ENCODE measurements around the gene ANXA11. TPM values are rescaled to one million over a fixed set of nuclear protein-coding genes. Genes with fewer than 3 reads are reported as not detected.

The ANXA11 gene
- total RNA-seq, 1 experiment from 2014 or later = 181 TPM

DNA sequence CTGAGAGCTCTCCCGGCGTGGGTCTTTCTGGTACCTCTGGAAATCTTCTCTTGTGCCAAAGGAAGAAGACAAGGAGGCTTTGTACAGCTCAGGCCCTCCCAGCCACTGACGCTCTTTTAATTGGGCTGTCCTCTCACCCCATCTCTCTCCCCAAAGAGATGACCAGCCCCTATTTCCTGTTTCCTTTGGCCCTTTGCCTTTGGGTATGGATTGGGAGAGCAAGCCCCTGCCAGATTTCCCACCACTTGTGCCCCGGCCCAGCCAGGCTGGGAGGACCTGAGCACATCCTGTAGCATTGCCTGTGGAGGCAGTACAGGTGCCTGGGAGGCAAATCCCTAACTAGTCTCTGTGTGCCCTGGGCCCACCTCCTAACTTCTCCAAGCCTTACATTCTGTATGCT is 78.5 kb downstream of the ANXA11 start:
- Histone ChIP-seq H4K20me1 (ENCODE audit: insufficient read depth) (no peaks in the 10 kb centered on the region), H3K4me1 (ENCODE audit: control insufficient read depth in 1 of 2, insufficient read depth in 2 of 2, low read length in 2 of 2) (peaks cover 0 to 5% of the 10 kb centered on the region in 2 experiments; a peak in 1 of 4 replicates), H3K9me2 (ENCODE audit: insufficient read depth) (no peaks in the 10 kb centered on the region), H3K9me3 (ENCODE audit: control insufficient read depth in 1 of 2, insufficient read depth in 1 of 2, low read depth in 1 of 2, low read length in 2 of 2) (no peaks in the 10 kb centered on the region), H3K27ac (ENCODE audit: low read depth, low read length) (no peak overlapping the region), H3K79me2 (ENCODE audit: insufficient read depth, low read length) (no peaks in the 10 kb centered on the region), H3K9ac (ENCODE audit: low read length) (no peak overlapping the region), H2AFZ (ENCODE audit: low read depth, low read length, poor library complexity, severe bottlenecking) (no peak overlapping the region), H3K27me3 (ENCODE audit: insufficient read depth, low read length) (no peaks in the 10 kb centered on the region), H3K4me2 (ENCODE audit: low read length) (no peak overlapping the region), H3K4me3 (replicated peaks in 1 of 2; ENCODE audit: low read depth in 1 of 2, low read length in 2 of 2) (no peak overlapping the region), H3K36me3 (ENCODE audit: control insufficient read depth in 1 of 2, insufficient read depth in 2 of 2, low read length in 2 of 2) (no peaks in the 10 kb centered on the region)
- no peak for TF ChIP-seq MAX (IDR thresholded peaks at IDR 0.05)
- no peak for TF ChIP-seq EZH2phosphoT487 (IDR thresholded peaks at IDR 0.05; ENCODE audit: borderline replicate concordance)
- TF ChIP-seq SP1 (IDR thresholded peaks at IDR 0.05; ENCODE audit: low read depth) = no peak
- no peak for DNase-seq (ENCODE audit: low read depth, low spot score)
- RAD21 ChIA-PET (ENCODE audit: low non-redundant PET in 1 of 2, low total read pairs in 2 of 2, uncharacterized antibody in 2 of 2, unreplicated experiment in 2 of 2) = no interaction called here
- POLR2A ChIA-PET = no interaction called here
- CTCF ChIA-PET = no interaction called here
- BruUV-seq (replicated peaks) = no TSS peak
- intact Hi-C loops (cut with micrococcal nuclease) = no loop called here
- ATAC-seq = no peak

GRCh38 chr10:80122746-80123145 is 82.6 kb downstream of the ANXA11 start:
- BruUV-seq (replicated peaks) = no TSS peak
- RAD21 ChIA-PET (ENCODE audit: low non-redundant PET in 1 of 2, low total read pairs in 2 of 2, uncharacterized antibody in 2 of 2, unreplicated experiment in 2 of 2) = no interaction called here
- Histone ChIP-seq H3K36me3 (ENCODE audit: control insufficient read depth in 1 of 2, insufficient read depth in 2 of 2, low read length in 2 of 2) (no peaks in the 10 kb centered on the region), H3K4me3 (replicated peaks in 1 of 2; ENCODE audit: low read depth in 1 of 2, low read length in 2 of 2) (no peak overlapping the region), H3K9me3 (ENCODE audit: control insufficient read depth in 1 of 2, insufficient read depth in 1 of 2, low read depth in 1 of 2, low read length in 2 of 2) (no peaks in the 10 kb centered on the region), H3K9ac (ENCODE audit: low read length) (no peak overlapping the region), H3K27me3 (ENCODE audit: insufficient read depth, low read length) (0 out of 2 replicates have a peak, but pooled peaks cover 3% of the 10 kb centered on the region), H2AFZ (ENCODE audit: low read depth, low read length, poor library complexity, severe bottlenecking) (no peak overlapping the region), H3K79me2 (ENCODE audit: insufficient read depth, low read length) (no peaks in the 10 kb centered on the region), H3K4me1 (ENCODE audit: control insufficient read depth in 1 of 2, insufficient read depth in 2 of 2, low read length in 2 of 2) (no peaks in the 10 kb centered on the region), H4K20me1 (ENCODE audit: insufficient read depth) (no peaks in the 10 kb centered on the region), H3K27ac (ENCODE audit: low read depth, low read length) (no peak overlapping the region), H3K4me2 (ENCODE audit: low read length) (no peak overlapping the region), H3K9me2 (ENCODE audit: insufficient read depth) (no peaks in the 10 kb centered on the region)
- DNase-seq (ENCODE audit: low read depth, low spot score) = no peak
- ATAC-seq = no peak
- TF ChIP-seq POLR2AphosphoS5 (IDR thresholded peaks at IDR 0.05; ENCODE audit: low read depth, low read length) (no peak), ZNF274 (IDR thresholded peaks at IDR 0.05; ENCODE audit: low read depth, low read length) (no peak), ZBTB33 (IDR thresholded peaks at IDR 0.05; ENCODE audit: extremely low read depth, insufficient replicate concordance, low read length) (no peak), ATF3 (IDR thresholded peaks at IDR 0.05) (no peak), FOSL1 (IDR thresholded peaks at IDR 0.05; ENCODE audit: low read depth) (no peak)
- CTCF ChIA-PET = no interaction called here
- intact Hi-C loops (cut with micrococcal nuclease) = no loop called here
- POLR2A ChIA-PET = no interaction called here

Measured in HCT116 (cell line).